Endothelial cell of umbilical vein (primary cell): ENCODE data around the gene TMEM38A. TPM values are rescaled to one million over a fixed set of nuclear protein-coding genes. Genes with fewer than 3 reads are reported as not detected.

ENCODE experiments used
- BruUV-seq: library from RNA; stranded (reverse); fragments of 400-500 nt; replicated peaks from 2 replicates; lab custom pipeline; 2021; lab: Mats Ljungman, UMichigan
- CTCF ChIA-PET: fragments of 300-600, 350-600 bp; sonication (Branson Sonifier 250); formaldehyde crosslinking; loops from one replicate; lab custom pipeline; 2021; ENCODE audit warnings: antibody characterized with exemption, inconsistent platforms; lab: Charles Lee
- POLR2A ChIA-PET: fragments of 300-600, 350-600 bp; sonication (Branson Sonifier 250); formaldehyde crosslinking; loops from one replicate; lab custom pipeline; 2021; ENCODE audit warnings: antibody characterized with exemption, inconsistent platforms; lab: Charles Lee
- DNase-seq: peaks from one replicate; pipeline ENCODE4 v3.0.0-alpha.2; 2011; ENCODE audit warnings: low read depth, low spot score
- FAIRE-seq: peaks from 2 replicates; lab custom pipeline; 2011; peaks lifted over from hg19 to GRCh38; lab: Jason Lieb, UNC
- H2AFZ ChIP-seq: 2 replicates; pipeline ENCODE4 v1.6.0; 2012; ENCODE audit warnings: low read depth, low read length, control low read depth, inconsistent platforms
- H3K27ac ChIP-seq: 2 replicates; pipeline ENCODE4 v1.5.1; 2011; ENCODE audit warnings: low read depth, mild to moderate bottlenecking, control low read depth, low read length, moderate library complexity; ENCODE audit not compliant: insufficient read depth
- H3K27me3 ChIP-seq, 2 experiments: 2 replicates each; pipeline versions ENCODE4 v1.6.0 to v1.6.1; 2011; ENCODE audit warnings: low read length in 2 of 2, mixed read lengths in 1 of 2; ENCODE audit not compliant: control insufficient read depth in 2 of 2, insufficient read depth in 2 of 2
- H3K36me3 ChIP-seq, 2 experiments: 2 replicates in 1 of 2; 3 replicates in 1 of 2; pipeline ENCODE4 v1.5.1; 2011; ENCODE audit warnings: low read length in 2 of 2, mild to moderate bottlenecking in 1 of 2, moderate library complexity in 1 of 2; ENCODE audit not compliant: control insufficient read depth in 2 of 2, insufficient read depth in 2 of 2; ENCODE audit errors: extremely low read depth in 1 of 2
- H3K4me1 ChIP-seq: 3 replicates; pipeline ENCODE4 v1.5.1; 2011; ENCODE audit warnings: mild to moderate bottlenecking, low read length; ENCODE audit not compliant: control insufficient read depth, insufficient read depth; ENCODE audit errors: extremely low read depth
- H3K4me2 ChIP-seq: 2 replicates; pipeline ENCODE4 v1.6.1; 2011; ENCODE audit warnings: low read length, control low read depth, mixed read lengths; ENCODE audit not compliant: insufficient read depth
- H3K4me3 ChIP-seq, 3 experiments: fragments of 200-600 bp in 1 of 3; sonication (generic), shearing (Covaris generic) in 1 of 3; replicated peaks in 1 of 3; 2 replicates each; pipeline ENCODE4 v1.5.1; 2011 to 2016; ENCODE audit warnings: control low read depth in 3 of 3, low read length in 3 of 3, mild to moderate bottlenecking in 2 of 3, inconsistent platforms in 1 of 3, low read depth in 1 of 3, moderate library complexity in 1 of 3; ENCODE audit not compliant: insufficient read depth in 1 of 3
- H3K79me2 ChIP-seq: 2 replicates; pipeline ENCODE4 v1.6.0; 2012; ENCODE audit warnings: low read length, inconsistent platforms; ENCODE audit not compliant: control insufficient read depth, insufficient read depth
- H3K9ac ChIP-seq: replicated peaks from 2 replicates; pipeline ENCODE3; 2011; ENCODE audit warnings: low read length, control low read depth; ENCODE audit not compliant: insufficient read depth; ENCODE audit errors: extremely low read depth
- H3K9me1 ChIP-seq: replicated peaks from 3 replicates; pipeline ENCODE4 v1.6.0; 2011; ENCODE audit warnings: mild to moderate bottlenecking, low read length; ENCODE audit not compliant: control insufficient read depth, insufficient read depth; ENCODE audit errors: extremely low read depth
- H3K9me3 ChIP-seq: replicated peaks from 2 replicates; pipeline ENCODE4 v1.5.1; 2012; ENCODE audit warnings: low read length, inconsistent platforms; ENCODE audit not compliant: control insufficient read depth, insufficient read depth
- H4K20me1 ChIP-seq: replicated peaks from 2 replicates; pipeline ENCODE3; 2011; ENCODE audit warnings: mild to moderate bottlenecking, low read length; ENCODE audit not compliant: control insufficient read depth, insufficient read depth; ENCODE audit errors: extremely low read depth
- EZH2 ChIP-seq: IDR thresholded peaks from 2 replicates; pipeline ENCODE4 v1.6.1; 2012; ENCODE audit warnings: borderline replicate concordance, low read depth, mild to moderate bottlenecking, moderate library complexity, low read length, inconsistent platforms; ENCODE audit not compliant: severe bottlenecking
- FOS ChIP-seq: IDR thresholded peaks from 2 replicates; pipeline ENCODE4 v1.6.1; 2011; ENCODE audit warnings: mild to moderate bottlenecking, low read length, moderate library complexity, borderline replicate concordance; ENCODE audit not compliant: insufficient read depth
- GATA2 ChIP-seq: IDR thresholded peaks from 2 replicates; pipeline ENCODE4 v1.7.0; 2011; ENCODE audit warnings: low read depth, mild to moderate bottlenecking, moderate library complexity, mixed read lengths, low read length; ENCODE audit not compliant: insufficient read length, insufficient read depth
- JUN ChIP-seq: IDR thresholded peaks from 2 replicates; pipeline ENCODE4 v1.6.1; 2011; ENCODE audit warnings: borderline replicate concordance, low read depth; ENCODE audit not compliant: insufficient read length, insufficient read depth
- MYC ChIP-seq: IDR thresholded peaks from one replicate; pipeline ENCODE4 v1.6.1; 2011; ENCODE audit warnings: mild to moderate bottlenecking, low read depth, low read length
- POLR2A ChIP-seq: IDR thresholded peaks from 2 replicates; pipeline ENCODE4 v1.6.1; 2012; ENCODE audit warnings: low read depth, mild to moderate bottlenecking, control low read depth, low read length
- POLR2AphosphoS5 ChIP-seq: IDR thresholded peaks from 2 replicates; pipeline ENCODE4 v1.6.1; 2012; ENCODE audit warnings: low read depth, mild to moderate bottlenecking, control low read depth, low read length, moderate library complexity; ENCODE audit not compliant: insufficient read depth
- dilution Hi-C: fragments of 300-500 bp; cut with MboI; formaldehyde crosslinking; loops from one replicate; pipeline ENCODE4 v1.15.0; 2019; ENCODE audit warnings: low sequenced_read_pairs; ENCODE audit not compliant: extremely low pct_ligation_motif_present
- intact Hi-C: fragments of 100-400 bp; cut with micrococcal nuclease; formaldehyde crosslinking; loops from one replicate; pipeline ENCODE4 v1.10.0; 2022
- polyA plus RNA-seq, 4 experiments: library from polyadenylated mRNA; depleted of rRNA in 3 of 4; stranded (reverse) in 3 of 4; unstranded in 1 of 4; fragments of >200 nt; gene quantifications; 2 replicates each; pipeline versions ENCODE4 v1.2.1 to v1.2.3, GENCODE V29; 2011 to 2012; ENCODE audit warnings: missing spikeins in 1 of 4
- total RNA-seq: library from RNA; stranded (reverse); gene quantifications from 2 replicates; pipeline ENCODE4 v1.2.3, GENCODE V29; 2021
- TF ChIP-seq, protein P1 (sequence below): IDR thresholded peaks from 2 replicates; pipeline ENCODE4 v1.6.1; 2011; ENCODE audit not compliant: insufficient read depth, insufficient read length
- TF ChIP-seq, protein P2 (sequence below), 2 donors: IDR thresholded peaks; 1 replicate in 1 of 2; 2 replicates in 1 of 2; pipeline ENCODE4 v1.5.1; 2011; ENCODE audit warnings: low read length in 2 of 2, mild to moderate bottlenecking in 2 of 2, moderate library complexity in 2 of 2, control low read depth in 1 of 2, inconsistent platforms in 1 of 2, low read depth in 1 of 2; ENCODE audit not compliant: insufficient read depth in 1 of 2; ENCODE audit errors: extremely low read depth in 1 of 2

The TMEM38A gene
- total and polyA plus RNA-seq, 2 donors (not counting 3 experiments of a cell fraction or from before 2014, with no cell fraction given) = 1.6 TPM

DNA sequence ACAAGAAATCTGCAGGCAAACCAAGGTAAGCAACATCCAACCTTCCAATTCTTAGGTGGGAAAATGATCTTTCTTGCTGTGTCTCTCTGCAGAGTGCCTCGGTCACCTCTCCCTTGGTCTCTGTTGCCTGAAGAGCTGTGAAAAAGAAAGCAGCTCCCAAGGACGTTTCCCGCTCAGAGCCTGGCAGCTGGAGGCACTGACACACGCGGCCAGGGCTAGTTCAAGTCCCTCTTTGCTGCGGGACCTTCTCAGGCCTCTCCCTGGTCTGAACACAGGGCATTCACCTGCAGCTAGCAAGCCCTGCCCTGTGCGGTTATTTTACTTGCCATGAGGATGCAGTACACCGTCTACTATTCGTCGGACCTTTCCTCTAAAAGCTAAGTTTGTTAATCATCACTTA lies 36.7 kb upstream of the TMEM38A start:
- Histone ChIP-seq H3K79me2 (peaks cover 86% of the 10 kb centered on the region), H3K27ac (no peak overlapping the region), H3K4me1 (peaks cover 14% of the 10 kb centered on the region), H3K36me3 (peaks cover 2 to 11% of the 10 kb centered on the region in 2 experiments), H3K27me3 (no peaks in the 10 kb centered on the region), H2AFZ (no peak overlapping the region), H3K9me3 (no peaks in the 10 kb centered on the region), H3K9ac (no peak overlapping the region), H3K4me2 (no peak overlapping the region), H3K4me3 (no peak overlapping the region), H4K20me1 (no peaks in the 10 kb centered on the region), H3K9me1 (no peaks in the 10 kb centered on the region)
- POLR2A ChIA-PET = interaction anchor here (0.5 kb wide), 1 partner anchor 87 kb away, joined by 3 read pairs; no protein-coding TSS in a partner anchor
- dilution Hi-C loops = no loop called here
- intact Hi-C loops = no loop called here
- CTCF ChIA-PET = no interaction called here
- no TSS peak for BruUV-seq
- DNase-seq (no peak), FAIRE-seq (no peak)
- TF ChIP-seq POLR2A (no peak), GATA2 (no peak), FOS (no peak), MYC (no peak), POLR2AphosphoS5 (no peak), EZH2 (no peak), JUN (no peak)
- TF ChIP-seq, protein P1, sequence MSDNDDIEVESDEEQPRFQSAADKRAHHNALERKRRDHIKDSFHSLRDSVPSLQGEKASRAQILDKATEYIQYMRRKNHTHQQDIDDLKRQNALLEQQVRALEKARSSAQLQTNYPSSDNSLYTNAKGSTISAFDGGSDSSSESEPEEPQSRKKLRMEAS = no peak
- TF ChIP-seq, protein P2, sequence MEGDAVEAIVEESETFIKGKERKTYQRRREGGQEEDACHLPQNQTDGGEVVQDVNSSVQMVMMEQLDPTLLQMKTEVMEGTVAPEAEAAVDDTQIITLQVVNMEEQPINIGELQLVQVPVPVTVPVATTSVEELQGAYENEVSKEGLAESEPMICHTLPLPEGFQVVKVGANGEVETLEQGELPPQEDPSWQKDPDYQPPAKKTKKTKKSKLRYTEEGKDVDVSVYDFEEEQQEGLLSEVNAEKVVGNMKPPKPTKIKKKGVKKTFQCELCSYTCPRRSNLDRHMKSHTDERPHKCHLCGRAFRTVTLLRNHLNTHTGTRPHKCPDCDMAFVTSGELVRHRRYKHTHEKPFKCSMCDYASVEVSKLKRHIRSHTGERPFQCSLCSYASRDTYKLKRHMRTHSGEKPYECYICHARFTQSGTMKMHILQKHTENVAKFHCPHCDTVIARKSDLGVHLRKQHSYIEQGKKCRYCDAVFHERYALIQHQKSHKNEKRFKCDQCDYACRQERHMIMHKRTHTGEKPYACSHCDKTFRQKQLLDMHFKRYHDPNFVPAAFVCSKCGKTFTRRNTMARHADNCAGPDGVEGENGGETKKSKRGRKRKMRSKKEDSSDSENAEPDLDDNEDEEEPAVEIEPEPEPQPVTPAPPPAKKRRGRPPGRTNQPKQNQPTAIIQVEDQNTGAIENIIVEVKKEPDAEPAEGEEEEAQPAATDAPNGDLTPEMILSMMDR (IDR thresholded peaks at IDR 0.05; ENCODE audit: extremely low read depth in 1 of 2, insufficient read depth in 1 of 2, low read depth in 1 of 2, low read length in 2 of 2) = no peak
